Sigmoid colon (tissue), 4 donors: ENCODE measurements around the gene DOCK11.

Experiments
- POLR2A ChIP-seq, 2 donors: fragments of 450-650 bp; IDR thresholded peaks; one replicate each; pipeline ENCODE4 v1.6.1; 2016; ENCODE audit warnings: antibody characterized with exemption in 2 of 2, mild to moderate bottlenecking in 2 of 2, moderate library complexity in 2 of 2
- POLR2AphosphoS5 ChIP-seq, 4 donors: sonication (generic); formaldehyde crosslinking; IDR thresholded peaks; one replicate each; pipeline ENCODE4 v1.6.1; 2017; ENCODE audit warnings: antibody characterized with exemption in 4 of 4
- TF ChIP-seq, protein P1 (sequence below), 4 experiments: fragments of 450-650 bp in 3 of 4; fragments of 200-600 bp in 1 of 4; IDR thresholded peaks; one replicate each; pipeline ENCODE4 v1.5.1; 2016 to 2019; ENCODE audit warnings: antibody characterized with exemption in 4 of 4, mild to moderate bottlenecking in 3 of 4, moderate library complexity in 2 of 4

- TF ChIP-seq, protein P1, sequence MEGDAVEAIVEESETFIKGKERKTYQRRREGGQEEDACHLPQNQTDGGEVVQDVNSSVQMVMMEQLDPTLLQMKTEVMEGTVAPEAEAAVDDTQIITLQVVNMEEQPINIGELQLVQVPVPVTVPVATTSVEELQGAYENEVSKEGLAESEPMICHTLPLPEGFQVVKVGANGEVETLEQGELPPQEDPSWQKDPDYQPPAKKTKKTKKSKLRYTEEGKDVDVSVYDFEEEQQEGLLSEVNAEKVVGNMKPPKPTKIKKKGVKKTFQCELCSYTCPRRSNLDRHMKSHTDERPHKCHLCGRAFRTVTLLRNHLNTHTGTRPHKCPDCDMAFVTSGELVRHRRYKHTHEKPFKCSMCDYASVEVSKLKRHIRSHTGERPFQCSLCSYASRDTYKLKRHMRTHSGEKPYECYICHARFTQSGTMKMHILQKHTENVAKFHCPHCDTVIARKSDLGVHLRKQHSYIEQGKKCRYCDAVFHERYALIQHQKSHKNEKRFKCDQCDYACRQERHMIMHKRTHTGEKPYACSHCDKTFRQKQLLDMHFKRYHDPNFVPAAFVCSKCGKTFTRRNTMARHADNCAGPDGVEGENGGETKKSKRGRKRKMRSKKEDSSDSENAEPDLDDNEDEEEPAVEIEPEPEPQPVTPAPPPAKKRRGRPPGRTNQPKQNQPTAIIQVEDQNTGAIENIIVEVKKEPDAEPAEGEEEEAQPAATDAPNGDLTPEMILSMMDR (IDR thresholded peaks at IDR 0.05): no peak
- TF ChIP-seq POLR2AphosphoS5 (IDR thresholded peaks at IDR 0.05): no peak
- TF ChIP-seq POLR2A (IDR thresholded peaks at IDR 0.05): no peak
Measured at GRCh38 chrX:118523920-118524319, 28.3 kb downstream of the DOCK11 start.
